Neural progenitor cell (in vitro differentiated cells): ENCODE measurements around the gene RNF34.
"Not testable (repeated sequence)": the region's sequence is repeated elsewhere in the genome, so short reads cannot be mapped to it uniquely, and the experiment has no call there.

Experiments used
- CTCF ChIP-seq: fragments of 200-600 bp; sonication (generic); IDR thresholded peaks from 2 replicates; pipeline ENCODE4 v1.5.1; 2017; ENCODE audit warnings: antibody characterized with exemption, mild to moderate bottlenecking
- EZH2phosphoT487 ChIP-seq: fragments of 200-600 bp; sonication (generic); IDR thresholded peaks from 2 replicates; pipeline ENCODE4 v1.6.1; 2017; ENCODE audit warnings: antibody characterized with exemption

- not testable (repeated sequence) for TF ChIP-seq CTCF, EZH2phosphoT487
Observed at GRCh38 chr12:121384891-121385290, 15.0 kb upstream of the RNF34 start.
